SK-N-SH (cell line): Measurements from ENCODE around the gene CPEB1.
"Not testable (repeated sequence)": the region's sequence is repeated elsewhere in the genome, so short reads cannot be mapped to it uniquely, and the experiment has no call there.

Source experiments
- CTCF ChIP-seq: fragments of 200-600 bp; sonication (generic); IDR thresholded peaks from 2 replicates; pipeline ENCODE4 v1.6.1; 2017; ENCODE audit warnings: antibody characterized with exemption, mild to moderate bottlenecking, moderate library complexity
- ELF1 ChIP-seq: IDR thresholded peaks from 2 replicates; pipeline ENCODE4 v1.4.0; 2012
- EP300 ChIP-seq, 2 experiments: IDR thresholded peaks; 2 replicates each; pipeline versions ENCODE4 v1.4.0 to v1.6.1; 2012; ENCODE audit warnings: borderline replicate concordance in 1 of 2, low read depth in 1 of 2, low read length in 1 of 2
- EZH2phosphoT487 ChIP-seq: fragments of 200-600 bp; sonication (generic); IDR thresholded peaks from 2 replicates; pipeline ENCODE4 v1.6.1; 2017; ENCODE audit warnings: low read depth, mixed run types, mild to moderate bottlenecking, antibody characterized with exemption, moderate library complexity, borderline replicate concordance
- GABPA ChIP-seq: IDR thresholded peaks from 2 replicates; pipeline ENCODE4 v1.4.0; 2012; ENCODE audit warnings: low read depth, mild to moderate bottlenecking
- NRF1 ChIP-seq: IDR thresholded peaks from 2 replicates; pipeline ENCODE4 v1.6.1; 2012; ENCODE audit warnings: low read depth, mild to moderate bottlenecking, low read length
- RFX5 ChIP-seq: IDR thresholded peaks from 2 replicates; pipeline ENCODE4 v1.6.1; 2012; ENCODE audit warnings: mild to moderate bottlenecking, improper control_type of control experiment, low read length
- SMC3 ChIP-seq: IDR thresholded peaks from 2 replicates; pipeline ENCODE4 v1.6.1; 2012; ENCODE audit warnings: low read depth, low read length, improper control_type of control experiment
- TEAD4 ChIP-seq: IDR thresholded peaks from 2 replicates; pipeline ENCODE4 v1.4.0; 2012; ENCODE audit warnings: mild to moderate bottlenecking, borderline replicate concordance; ENCODE audit not compliant: insufficient read depth

GRCh38 chr15:82505842-82506241 lies 141.3 kb downstream of the CPEB1 start:
- not testable (repeated sequence) for TF ChIP-seq CTCF; EP300 (IDR thresholded peaks at IDR 0.05; ENCODE audit: borderline replicate concordance in 1 of 2, low read depth in 1 of 2, low read length in 1 of 2); NRF1; SMC3; ELF1; EZH2phosphoT487; GABPA; RFX5; TEAD4
